ENCODE results near the gene KRTAP10-8. TPM values are rescaled to one million over a fixed set of nuclear protein-coding genes. Genes with fewer than 3 reads are reported as not detected.
"Not testable (repeated sequence)": the region's sequence is repeated elsewhere in the genome, so short reads cannot be mapped to it uniquely, and the experiment has no call there.

Gene KRTAP10-8
- total RNA-seq, 1 donor from 2014 or later = not detected

DNA sequence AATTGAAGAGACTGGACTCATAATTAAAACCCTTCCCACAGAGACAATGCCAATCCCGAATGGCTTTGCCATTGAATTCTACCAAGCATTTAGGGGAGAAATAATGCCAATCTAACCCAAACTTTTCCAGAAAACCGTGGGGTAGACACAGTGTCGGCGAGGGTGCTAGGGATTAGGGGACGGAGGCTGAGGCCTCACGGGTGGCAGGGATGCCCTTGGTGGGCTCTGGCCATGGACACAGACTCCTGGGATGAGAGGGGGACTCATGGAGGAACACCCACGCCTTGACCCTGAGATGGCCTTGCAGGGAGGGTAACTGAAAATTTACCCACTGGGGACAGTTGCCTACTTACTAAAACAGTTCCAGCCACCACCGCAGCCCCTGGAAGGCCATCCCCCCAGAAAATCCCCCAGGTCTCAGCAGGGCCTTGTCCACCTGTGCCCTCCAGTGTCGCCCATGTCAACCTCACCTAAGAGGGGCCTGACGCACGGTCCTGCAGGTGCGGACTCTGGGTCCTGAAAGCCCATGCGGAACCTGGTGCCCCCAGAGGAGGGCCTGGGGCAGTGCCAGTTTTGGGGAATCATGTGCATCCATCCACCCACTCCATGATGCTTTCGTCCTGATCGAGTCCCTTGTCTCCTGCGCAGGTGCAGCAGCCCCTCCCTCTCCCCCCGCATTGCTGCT, 33.4 kb upstream of the KRTAP10-8 start:
- Histone ChIP-seq H4K20me1 (ENCODE audit: low read depth) (no peaks in the 10 kb centered on the region), H3K4me1 (peaks cover 11% of the 10 kb centered on the region), H3K9me3 (ENCODE audit: low read depth) (peaks cover 10% of the 10 kb centered on the region), H3K27me3 (no peaks in the 10 kb centered on the region), H2AFZ (replicated peaks) (no peak overlapping the region), H3K9ac (no peak overlapping the region), H3K36me3 (no peaks in the 10 kb centered on the region), H3K79me2 (ENCODE audit: low read depth) (no peaks in the 10 kb centered on the region), H3K4me3 (no peak overlapping the region), H3K27ac (no peak overlapping the region), H3K4me2 (no peak overlapping the region), H3F3A (ENCODE audit: low read depth) (peaks cover 10% of the 10 kb centered on the region)
- Mint-ChIP-seq H3K27ac (no peak overlapping the region), H3K36me3 (no peaks in the 10 kb centered on the region), H3K9me3 (peaks cover 44% of the 10 kb centered on the region), H3K27me3 (ENCODE audit: insufficient read depth, low read depth) (peaks cover 4% of the 10 kb centered on the region), H3K4me3 (no peak overlapping the region), H3K4me1 (peaks cover 11% of the 10 kb centered on the region)
- TF ChIP-seq EZH2 (IDR thresholded peaks at IDR 0.05) = no peak
- no peak for DNase-seq (ENCODE audit: low spot score)

DNA sequence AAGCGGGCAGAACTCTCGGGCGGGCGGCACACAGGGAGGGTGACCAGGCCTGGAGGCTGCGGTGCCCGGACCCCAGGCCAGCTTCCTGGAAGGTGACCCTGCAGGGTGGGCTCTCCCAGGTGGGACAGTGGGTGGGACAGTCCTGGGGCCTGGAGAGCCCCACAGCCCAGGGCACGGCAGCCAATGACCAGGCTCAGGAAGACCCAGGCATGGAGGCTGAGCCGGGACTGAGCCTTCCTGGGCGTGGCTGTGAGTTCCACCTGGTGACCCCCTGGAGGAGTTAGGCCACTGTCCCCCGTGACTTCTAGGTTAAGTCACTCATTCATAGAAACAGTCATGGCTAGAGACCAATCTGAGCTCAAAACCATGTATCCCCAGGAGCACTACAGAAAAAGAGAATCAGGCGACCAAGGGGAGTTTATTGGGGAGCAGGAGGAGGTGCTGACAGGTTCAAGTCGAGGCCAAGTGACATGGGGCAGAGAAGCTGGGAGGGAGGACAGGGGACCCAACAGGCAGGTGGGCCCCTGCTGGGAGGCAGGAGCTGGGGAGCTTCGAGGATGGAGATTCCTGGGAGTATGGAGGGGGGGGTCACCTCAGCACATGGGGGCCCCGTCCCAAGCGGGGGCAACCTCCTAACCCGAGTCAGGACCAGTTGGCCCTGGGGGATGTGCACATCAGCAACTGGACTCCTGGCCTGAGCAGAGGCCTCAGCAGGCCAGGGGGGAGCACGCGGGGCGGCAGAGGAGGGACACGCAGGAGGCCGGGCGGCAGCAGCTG, 32.6 kb upstream of the KRTAP10-8 start:
- Histone ChIP-seq H3K79me2 (ENCODE audit: low read depth) (no peaks in the 10 kb centered on the region), H3K4me2 (no peak overlapping the region), H3K9me3 (ENCODE audit: low read depth) (peaks cover 10% of the 10 kb centered on the region), H3F3A (ENCODE audit: low read depth) (peaks cover 14% of the 10 kb centered on the region), H3K27ac (no peak overlapping the region), H2AFZ (replicated peaks) (no peak overlapping the region), H4K20me1 (ENCODE audit: low read depth) (no peaks in the 10 kb centered on the region), H3K4me3 (no peak overlapping the region), H3K9ac (no peak overlapping the region), H3K36me3 (no peaks in the 10 kb centered on the region), H3K27me3 (no peaks in the 10 kb centered on the region), H3K4me1 (peaks cover 13% of the 10 kb centered on the region)
- Mint-ChIP-seq H3K4me1 (peaks cover 12% of the 10 kb centered on the region), H3K9me3 (peaks cover 44% of the 10 kb centered on the region), H3K27me3 (ENCODE audit: insufficient read depth, low read depth) (peaks cover 4% of the 10 kb centered on the region), H3K36me3 (no peaks in the 10 kb centered on the region), H3K27ac (no peak overlapping the region), H3K4me3 (no peak overlapping the region)
- TF ChIP-seq EZH2phosphoT487 (IDR thresholded peaks at IDR 0.05) = no peak
- no peak for DNase-seq (ENCODE audit: low spot score)

DNA sequence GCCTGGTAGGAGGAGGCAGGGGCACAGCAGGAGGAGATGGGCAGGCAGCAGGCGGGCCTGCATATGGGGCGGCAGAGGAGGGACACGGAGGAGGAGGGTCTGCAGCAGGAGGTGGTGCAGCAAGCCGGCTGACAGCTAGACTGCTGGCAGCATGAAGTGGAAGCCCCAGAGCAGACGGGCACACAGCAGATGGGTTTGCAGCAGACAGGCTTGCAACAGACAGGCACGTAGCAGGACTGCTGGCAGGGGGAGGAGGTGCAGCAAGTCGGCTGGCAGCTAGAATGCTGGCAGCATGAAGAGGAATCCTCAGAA, 32.1 kb upstream of the KRTAP10-8 start:
- DNase-seq (ENCODE audit: low spot score) = no peak

DNA sequence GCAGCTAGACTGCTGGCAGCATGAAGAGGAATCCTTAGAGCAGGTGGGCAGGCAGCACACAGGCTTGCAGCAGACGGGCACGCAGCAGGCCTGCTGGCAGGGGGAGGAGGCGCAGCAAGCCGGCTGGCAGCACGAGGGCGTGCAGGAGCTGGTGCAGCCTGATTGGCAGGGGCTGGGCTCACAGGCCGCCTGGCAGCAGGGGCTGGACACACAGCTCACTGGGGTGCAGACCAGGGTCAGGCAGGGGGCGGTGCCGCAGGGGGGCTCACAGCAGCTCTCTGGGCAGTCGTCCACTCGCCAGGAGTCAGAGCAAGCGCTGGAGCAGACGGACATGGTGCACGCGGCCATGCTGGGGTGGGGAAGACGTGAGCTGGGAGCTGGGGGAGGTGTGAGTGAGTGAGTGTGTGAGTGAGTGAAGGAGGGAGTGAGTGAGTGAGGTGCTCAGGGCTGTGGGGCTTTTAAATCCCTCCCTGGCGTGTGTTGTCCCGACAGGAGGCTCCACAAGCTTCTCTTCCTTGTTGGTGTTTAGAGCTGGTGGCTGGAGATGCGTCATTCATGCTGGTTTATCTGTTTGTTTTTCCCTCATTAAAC, 31.6 kb upstream of the KRTAP10-8 start, which contains the start of gene KRTAP10-5:
Gene KRTAP10-5 (minus strand): TSS at position 374 of the 591 bp plus-strand sequence. CDS start 26 bp downstream, at position 348.
- not testable (repeated sequence) for H3K4me3 Mint-ChIP-seq; H3K27ac Mint-ChIP-seq; H3K36me3 Mint-ChIP-seq; H3K9me3 ChIP-seq (ENCODE audit: low read depth); H3K27ac ChIP-seq; H2AFZ ChIP-seq (replicated peaks); H3K27me3 Mint-ChIP-seq (ENCODE audit: insufficient read depth, low read depth); H3K4me3 ChIP-seq; DNase-seq (ENCODE audit: low spot score); H3K79me2 ChIP-seq (ENCODE audit: low read depth); H3K36me3 ChIP-seq; H3K27me3 ChIP-seq; H3K4me2 ChIP-seq; H3K4me1 Mint-ChIP-seq; H3K9ac ChIP-seq; H4K20me1 ChIP-seq (ENCODE audit: low read depth)
- peaks cover 44% of the 10 kb centered on the region for H3K9me3 Mint-ChIP-seq
- peaks cover 14% of the 10 kb centered on the region for H3F3A ChIP-seq (ENCODE audit: low read depth)
- H3K4me1 ChIP-seq = peaks cover 13% of the 10 kb centered on the region

More for the DNA sequence above, 32.1 kb upstream of the KRTAP10-8 start:
- Mint-ChIP-seq H3K9me3 (peaks cover 44% of the 10 kb centered on the region), H3K4me1 (peaks cover 11% of the 10 kb centered on the region), H3K27me3 (ENCODE audit: insufficient read depth, low read depth) (peaks cover 4% of the 10 kb centered on the region), H3K27ac (no peak overlapping the region), H3K36me3 (no peaks in the 10 kb centered on the region), H3K4me3 (no peak overlapping the region)
- Histone ChIP-seq H3K27me3 (no peaks in the 10 kb centered on the region), H3K4me3 (no peak overlapping the region), H3K79me2 (ENCODE audit: low read depth) (no peaks in the 10 kb centered on the region), H3K4me2 (no peak overlapping the region), H2AFZ (replicated peaks) (no peak overlapping the region), H3F3A (ENCODE audit: low read depth) (peaks cover 14% of the 10 kb centered on the region), H3K9ac (no peak overlapping the region), H3K9me3 (ENCODE audit: low read depth) (peaks cover 10% of the 10 kb centered on the region), H3K4me1 (peaks cover 13% of the 10 kb centered on the region), H4K20me1 (ENCODE audit: low read depth) (no peaks in the 10 kb centered on the region), H3K36me3 (no peaks in the 10 kb centered on the region), H3K27ac (no peak overlapping the region)
- TF ChIP-seq EZH2phosphoT487 (IDR thresholded peaks at IDR 0.05) (no peak), EZH2 (IDR thresholded peaks at IDR 0.05) (no peak)
- TF ChIP-seq, protein P1, sequence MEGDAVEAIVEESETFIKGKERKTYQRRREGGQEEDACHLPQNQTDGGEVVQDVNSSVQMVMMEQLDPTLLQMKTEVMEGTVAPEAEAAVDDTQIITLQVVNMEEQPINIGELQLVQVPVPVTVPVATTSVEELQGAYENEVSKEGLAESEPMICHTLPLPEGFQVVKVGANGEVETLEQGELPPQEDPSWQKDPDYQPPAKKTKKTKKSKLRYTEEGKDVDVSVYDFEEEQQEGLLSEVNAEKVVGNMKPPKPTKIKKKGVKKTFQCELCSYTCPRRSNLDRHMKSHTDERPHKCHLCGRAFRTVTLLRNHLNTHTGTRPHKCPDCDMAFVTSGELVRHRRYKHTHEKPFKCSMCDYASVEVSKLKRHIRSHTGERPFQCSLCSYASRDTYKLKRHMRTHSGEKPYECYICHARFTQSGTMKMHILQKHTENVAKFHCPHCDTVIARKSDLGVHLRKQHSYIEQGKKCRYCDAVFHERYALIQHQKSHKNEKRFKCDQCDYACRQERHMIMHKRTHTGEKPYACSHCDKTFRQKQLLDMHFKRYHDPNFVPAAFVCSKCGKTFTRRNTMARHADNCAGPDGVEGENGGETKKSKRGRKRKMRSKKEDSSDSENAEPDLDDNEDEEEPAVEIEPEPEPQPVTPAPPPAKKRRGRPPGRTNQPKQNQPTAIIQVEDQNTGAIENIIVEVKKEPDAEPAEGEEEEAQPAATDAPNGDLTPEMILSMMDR (IDR thresholded peaks at IDR 0.05) = no peak
